RWPE1 (cell line): ENCODE measurements around the gene BNC2.

Experiments used
- CTCF ChIA-PET: fragments of 350-600 bp; sonication (Branson Sonifier 250); formaldehyde crosslinking; extraction: SDS; loops from one replicate; lab custom pipeline; 2021; lab: Yijun Ruan, JAX
- POLR2A ChIA-PET: fragments of 400-600 bp; formaldehyde crosslinking; extraction: SDS; loops from one replicate; lab custom pipeline; 2020; ENCODE audit warnings: antibody characterized with exemption; ENCODE audit not compliant: low non-redundant PET; lab: Yijun Ruan, JAX
- DNase-seq: peaks from one replicate; pipeline ENCODE4 v3.0.0; 2012; ENCODE audit warnings: low spot score
- H3K27ac ChIP-seq: fragments of 450-650 bp; 2 replicates; pipeline ENCODE4 v1.5.1; 2017
- TF ChIP-seq, protein P1 (sequence below): fragments of 450-650 bp; conservative IDR thresholded peaks from 2 replicates; pipeline ENCODE4 v1.5.1; 2017; ENCODE audit warnings: low read depth, mild to moderate bottlenecking

Gene BNC2

DNA sequence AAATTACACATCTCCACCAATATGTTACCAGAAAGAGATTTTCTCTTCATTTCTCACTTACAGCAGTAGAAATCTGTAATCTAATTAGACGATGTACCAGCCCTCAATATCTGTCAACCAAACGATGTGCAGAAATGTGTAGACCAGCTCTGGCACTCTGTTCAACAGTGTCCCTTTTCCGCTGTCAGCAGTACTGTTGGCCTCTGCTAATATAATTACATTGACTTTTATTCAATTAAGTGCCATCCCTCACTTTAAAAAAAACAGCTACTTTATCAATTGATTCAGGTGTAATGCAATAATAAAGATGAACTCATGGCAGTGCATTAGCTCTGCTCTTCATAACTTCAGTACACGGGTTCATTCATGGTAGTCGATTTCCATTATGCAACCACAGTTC, 448.4 kb downstream of the BNC2 start:
- no peak overlapping the region for H3K27ac ChIP-seq
- no peak for DNase-seq
- ChIA-PET CTCF (no interaction called here), POLR2A (no interaction called here)
- TF ChIP-seq, protein P1, sequence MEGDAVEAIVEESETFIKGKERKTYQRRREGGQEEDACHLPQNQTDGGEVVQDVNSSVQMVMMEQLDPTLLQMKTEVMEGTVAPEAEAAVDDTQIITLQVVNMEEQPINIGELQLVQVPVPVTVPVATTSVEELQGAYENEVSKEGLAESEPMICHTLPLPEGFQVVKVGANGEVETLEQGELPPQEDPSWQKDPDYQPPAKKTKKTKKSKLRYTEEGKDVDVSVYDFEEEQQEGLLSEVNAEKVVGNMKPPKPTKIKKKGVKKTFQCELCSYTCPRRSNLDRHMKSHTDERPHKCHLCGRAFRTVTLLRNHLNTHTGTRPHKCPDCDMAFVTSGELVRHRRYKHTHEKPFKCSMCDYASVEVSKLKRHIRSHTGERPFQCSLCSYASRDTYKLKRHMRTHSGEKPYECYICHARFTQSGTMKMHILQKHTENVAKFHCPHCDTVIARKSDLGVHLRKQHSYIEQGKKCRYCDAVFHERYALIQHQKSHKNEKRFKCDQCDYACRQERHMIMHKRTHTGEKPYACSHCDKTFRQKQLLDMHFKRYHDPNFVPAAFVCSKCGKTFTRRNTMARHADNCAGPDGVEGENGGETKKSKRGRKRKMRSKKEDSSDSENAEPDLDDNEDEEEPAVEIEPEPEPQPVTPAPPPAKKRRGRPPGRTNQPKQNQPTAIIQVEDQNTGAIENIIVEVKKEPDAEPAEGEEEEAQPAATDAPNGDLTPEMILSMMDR: no peak

DNA sequence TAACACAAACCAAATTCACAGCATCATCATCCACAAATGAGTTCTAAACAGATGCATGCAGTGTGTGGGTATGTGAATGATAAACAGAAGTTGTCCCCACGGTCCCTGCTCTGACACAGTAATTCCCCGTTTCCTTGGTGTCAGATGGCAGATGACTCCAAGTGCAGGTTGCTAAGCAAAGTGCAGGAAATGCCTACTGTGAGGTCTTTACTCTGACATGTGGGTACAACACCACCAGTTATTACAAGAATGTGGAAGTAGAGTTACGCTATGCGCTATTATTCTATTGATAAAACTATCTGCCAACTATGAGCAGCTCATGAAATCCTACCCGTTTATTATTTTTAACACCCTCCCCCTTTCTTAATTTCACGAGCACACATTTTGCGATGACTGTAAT, 448.9 kb downstream of the BNC2 start:
- H3K27ac ChIP-seq: no peak overlapping the region
- CTCF ChIA-PET: no interaction called here
- POLR2A ChIA-PET: no interaction called here
- TF ChIP-seq, protein P1: no peak
- DNase-seq: no peak

DNA sequence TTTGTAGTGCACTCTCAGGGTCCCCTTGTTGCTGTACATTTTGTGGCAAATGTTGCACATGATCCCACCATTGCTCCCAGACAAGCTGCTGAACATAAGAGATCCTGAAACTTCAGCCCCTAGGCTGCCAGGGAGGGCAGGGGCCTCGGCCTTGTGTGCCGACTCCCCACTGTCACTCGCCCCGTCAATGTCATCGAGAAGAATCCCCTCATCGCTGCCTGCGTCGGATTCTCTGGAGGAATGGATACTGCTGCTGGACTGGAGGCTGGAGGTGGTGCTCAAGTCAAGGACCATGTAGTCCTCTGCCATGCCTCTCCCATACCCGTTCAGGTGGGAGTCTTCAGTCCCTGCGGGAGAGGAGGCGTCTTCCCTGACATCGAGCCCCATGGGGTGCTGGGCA, 451.3 kb downstream of the BNC2 start:
- no peak for DNase-seq
- CTCF ChIA-PET: no interaction called here
- TF ChIP-seq, protein P1: no peak
- POLR2A ChIA-PET: no interaction called here
- no peak overlapping the region for H3K27ac ChIP-seq

DNA sequence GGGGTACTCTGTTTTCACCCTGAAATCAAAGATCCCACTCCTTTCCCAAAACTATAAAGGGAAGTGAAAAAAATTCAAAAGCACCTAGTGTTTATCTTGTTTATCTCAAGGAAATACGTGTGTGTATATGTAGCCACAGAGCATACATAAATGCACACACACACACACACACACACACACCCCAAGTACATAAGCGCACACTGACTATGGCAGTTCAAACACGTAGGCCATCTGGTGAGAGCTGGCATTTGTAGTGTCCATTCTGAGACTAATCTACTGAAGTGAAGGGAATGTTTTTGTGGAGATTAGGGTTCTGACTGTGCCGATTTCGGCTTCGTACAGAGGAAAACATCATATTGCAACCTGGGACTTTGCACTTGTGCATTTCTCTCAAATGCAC, 451.7 kb downstream of the BNC2 start:
- H3K27ac ChIP-seq: no peak overlapping the region
- TF ChIP-seq, protein P1: no peak
- POLR2A ChIA-PET: no interaction called here
- CTCF ChIA-PET: no interaction called here
- no peak for DNase-seq

DNA sequence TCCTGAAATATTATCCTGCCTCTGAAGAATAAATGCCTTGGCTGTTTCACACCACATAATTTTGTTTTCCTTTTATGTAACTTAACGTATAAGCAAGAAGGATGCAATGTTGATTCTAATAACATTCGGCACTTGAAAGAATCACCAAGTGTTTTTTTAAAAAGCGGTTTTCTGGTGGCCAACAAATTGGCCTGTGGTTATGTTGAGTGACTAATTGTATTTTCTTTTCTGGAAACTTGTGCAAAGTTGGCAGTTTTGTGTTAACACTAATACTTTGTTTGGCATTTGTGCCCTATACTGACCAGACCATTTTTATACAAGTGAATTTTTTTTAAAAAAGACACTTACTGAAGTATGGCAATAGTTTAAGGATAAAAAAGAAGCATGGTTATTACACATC, 452.7 kb downstream of the BNC2 start:
- DNase-seq: no peak
- POLR2A ChIA-PET: no interaction called here
- no peak overlapping the region for H3K27ac ChIP-seq

DNA sequence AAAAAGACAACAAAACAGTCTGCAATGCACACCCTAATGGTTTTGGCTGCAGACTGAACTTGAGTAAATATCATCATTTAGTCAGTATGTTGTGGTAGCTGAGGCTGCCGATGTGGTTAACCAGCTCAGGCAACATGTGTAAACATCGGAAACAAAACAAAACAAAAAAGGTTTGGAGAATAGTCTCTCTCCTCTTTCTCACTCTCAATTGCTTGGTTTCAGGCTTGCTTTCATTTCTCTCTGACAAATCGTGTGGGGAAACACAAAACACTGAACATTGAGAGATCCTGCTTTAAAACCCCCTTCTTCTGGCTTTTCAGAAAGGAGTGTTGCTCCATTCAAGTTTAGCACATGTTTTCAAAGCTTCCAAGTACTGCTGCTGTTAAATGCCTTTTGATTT, 453.3 kb downstream of the BNC2 start:
- ChIA-PET CTCF (interaction anchor here (1.3 kb wide), 1 partner anchor 9 kb away, joined by 4 read pairs; no protein-coding TSS in a partner anchor), POLR2A (no interaction called here)
- TF ChIP-seq, protein P1: no peak
- DNase-seq: no peak
- H3K27ac ChIP-seq: no peak overlapping the region

More for the DNA sequence above, 452.7 kb downstream of the BNC2 start:
- TF ChIP-seq, protein P1: no peak
- CTCF ChIA-PET: interaction anchor here (1.3 kb wide), 1 partner anchor 8 kb away, joined by 4 read pairs; no protein-coding TSS in a partner anchor
